Brain microvascular endothelial cell (primary cell): ENCODE data around the gene ABCA7.

Experiments
- DNase-seq: peaks from one replicate; pipeline ENCODE4 v3.0.0-alpha.2; 2020
- H3K27ac ChIP-seq: fragments of 250-450 bp; sonication (Bioruptor Pico); 2 replicates; pipeline ENCODE4 v1.5.1; 2020; ENCODE audit warnings: mild to moderate bottlenecking, moderate library complexity
- H3K27me3 ChIP-seq: fragments of 250-450 bp; sonication (Bioruptor Pico); replicated peaks from 2 replicates; pipeline ENCODE4 v1.5.1; 2020; ENCODE audit warnings: mild to moderate bottlenecking
- H3K36me3 ChIP-seq: fragments of 250-450 bp; sonication (Bioruptor Pico); replicated peaks from 2 replicates; pipeline ENCODE4 v1.5.1; 2020; ENCODE audit warnings: mild to moderate bottlenecking
- H3K4me3 ChIP-seq: 2 replicates; pipeline ENCODE4 v1.5.1; 2011; ENCODE audit warnings: low read depth, mild to moderate bottlenecking, control low read depth, low read length, moderate library complexity
- in situ Hi-C: cut with HindIII; loops from 2 replicates; pipeline ENCODE4 v1.10.0; 2017; ENCODE audit warnings: low sequenced_read_pairs, low pct_ligation_motif_present
- TF ChIP-seq, protein P1 (sequence below): IDR thresholded peaks from 2 replicates; pipeline ENCODE4 v1.5.1; 2011; ENCODE audit warnings: low read depth, mild to moderate bottlenecking, moderate library complexity, low read length, control low read depth, inconsistent platforms; ENCODE audit errors: missing control alignments

ABCA7 gene

DNA sequence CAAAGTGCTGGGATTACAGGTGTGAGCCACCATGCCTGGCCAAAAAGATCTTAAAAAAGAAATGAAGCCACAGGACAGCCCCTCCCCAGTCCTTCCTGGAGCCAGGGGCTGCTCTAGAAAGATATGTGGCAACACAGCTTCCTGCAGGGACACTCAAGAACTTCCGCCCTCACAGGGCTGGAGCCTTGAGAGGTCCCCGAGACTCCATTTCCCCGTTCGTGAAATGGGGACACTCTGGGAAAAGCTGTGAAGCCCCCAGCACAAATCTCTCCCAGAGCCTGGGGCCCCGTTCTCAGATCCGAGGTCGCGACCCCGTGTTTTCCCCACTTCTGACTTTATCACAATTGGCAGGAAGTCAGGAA lies 61.4 kb downstream of the ABCA7 start:
- DNase-seq, result no peak
- Histone ChIP-seq H3K4me3 (no peak overlapping the region), H3K36me3 (peaks cover 4% of the 10 kb centered on the region), H3K27me3 (no peaks in the 10 kb centered on the region), H3K27ac (peak overlapping the region; percentile 96)
- in situ Hi-C loops, result loop anchor here (25.0 kb wide), 1 partner anchor 136 kb away; the partner anchor contains the start of genes ATP5F1D, CBARP and MIDN
- TF ChIP-seq, protein P1, sequence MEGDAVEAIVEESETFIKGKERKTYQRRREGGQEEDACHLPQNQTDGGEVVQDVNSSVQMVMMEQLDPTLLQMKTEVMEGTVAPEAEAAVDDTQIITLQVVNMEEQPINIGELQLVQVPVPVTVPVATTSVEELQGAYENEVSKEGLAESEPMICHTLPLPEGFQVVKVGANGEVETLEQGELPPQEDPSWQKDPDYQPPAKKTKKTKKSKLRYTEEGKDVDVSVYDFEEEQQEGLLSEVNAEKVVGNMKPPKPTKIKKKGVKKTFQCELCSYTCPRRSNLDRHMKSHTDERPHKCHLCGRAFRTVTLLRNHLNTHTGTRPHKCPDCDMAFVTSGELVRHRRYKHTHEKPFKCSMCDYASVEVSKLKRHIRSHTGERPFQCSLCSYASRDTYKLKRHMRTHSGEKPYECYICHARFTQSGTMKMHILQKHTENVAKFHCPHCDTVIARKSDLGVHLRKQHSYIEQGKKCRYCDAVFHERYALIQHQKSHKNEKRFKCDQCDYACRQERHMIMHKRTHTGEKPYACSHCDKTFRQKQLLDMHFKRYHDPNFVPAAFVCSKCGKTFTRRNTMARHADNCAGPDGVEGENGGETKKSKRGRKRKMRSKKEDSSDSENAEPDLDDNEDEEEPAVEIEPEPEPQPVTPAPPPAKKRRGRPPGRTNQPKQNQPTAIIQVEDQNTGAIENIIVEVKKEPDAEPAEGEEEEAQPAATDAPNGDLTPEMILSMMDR, result no peak

DNA sequence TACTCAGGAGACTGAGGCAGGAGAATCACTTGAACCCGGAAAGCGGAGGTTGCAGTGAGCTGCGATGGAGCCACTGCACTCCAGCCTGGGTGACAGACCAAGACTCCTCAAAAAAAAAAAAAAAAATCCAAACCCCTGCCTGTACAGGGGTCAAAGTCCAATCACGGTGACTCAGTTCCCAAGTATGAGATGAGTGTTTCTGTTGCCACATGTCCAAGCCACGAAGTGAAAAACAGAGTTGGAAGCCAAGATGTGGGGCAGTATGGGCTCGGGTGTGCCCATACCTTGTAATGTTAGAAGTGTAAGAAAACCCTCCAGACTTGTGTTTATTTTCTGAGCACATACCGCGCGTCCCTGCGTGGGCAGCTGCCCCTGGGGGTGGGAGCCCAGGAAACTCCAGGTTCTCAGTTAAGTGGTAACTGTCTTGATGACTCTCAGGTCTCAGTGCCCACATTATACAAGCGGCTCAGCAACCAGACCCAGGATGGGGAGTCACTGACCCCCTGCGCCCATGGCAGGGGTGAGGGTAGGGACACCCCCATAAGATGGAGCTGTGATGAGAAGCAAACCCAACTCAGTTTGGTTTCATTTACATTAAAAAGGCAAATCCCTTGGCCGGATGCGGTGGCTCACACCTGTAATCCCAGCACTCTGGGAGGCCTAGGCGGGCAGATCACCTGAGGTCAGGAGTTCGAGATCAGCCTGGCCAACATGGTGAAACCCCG lies 62.7 kb downstream of the ABCA7 start:
- in situ Hi-C loops, result loop anchor here (25.0 kb wide), 1 partner anchor 135 kb away; the partner anchor contains the start of genes ATP5F1D, CBARP and MIDN
- DNase-seq, result peak; percentile 96
- no peaks in the 10 kb centered on the region for H3K27me3 ChIP-seq
- peak overlapping the region; percentile 96 for H3K27ac ChIP-seq
- peaks cover 15% of the 10 kb centered on the region for H3K36me3 ChIP-seq
- TF ChIP-seq, protein P1, result no peak
- peak overlapping the region; percentile 5 for H3K4me3 ChIP-seq

DNA sequence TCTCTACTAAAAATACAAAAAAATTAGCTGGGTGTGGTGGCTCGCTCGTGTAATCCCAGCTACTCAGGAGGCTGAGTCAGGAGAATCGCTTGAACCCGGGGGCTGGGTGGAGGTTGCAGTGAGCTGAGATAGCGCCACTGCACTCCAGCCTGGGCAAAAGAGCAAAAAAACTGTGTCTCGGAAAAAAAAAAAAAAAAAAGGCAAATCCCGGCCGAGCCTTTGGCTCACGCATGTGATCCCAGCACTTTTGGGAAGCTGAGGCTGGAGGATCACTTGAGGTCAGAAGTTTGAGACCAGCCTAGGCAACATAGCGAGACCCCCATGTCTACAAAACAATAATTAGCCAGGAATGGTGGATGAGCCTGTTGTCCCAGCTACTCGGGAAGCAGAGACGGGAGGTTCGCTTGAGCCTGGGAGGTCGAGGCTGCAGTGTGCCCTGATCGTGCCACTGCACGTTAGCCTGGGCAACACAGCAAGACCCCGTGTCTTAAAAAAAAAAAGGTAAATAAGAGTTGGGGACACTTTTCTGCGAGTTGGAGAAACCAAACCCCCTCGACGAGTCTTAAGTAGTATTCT lies 63.3 kb downstream of the ABCA7 start:
- no peaks in the 10 kb centered on the region for H3K27me3 ChIP-seq
- H3K36me3 ChIP-seq, result peaks cover 19% of the 10 kb centered on the region
- peak overlapping the region; percentile 12 for H3K4me3 ChIP-seq
- DNase-seq, result no peak
- in situ Hi-C loops, result loop anchor here (25.0 kb wide), 1 partner anchor 134 kb away; the partner anchor contains the start of genes ATP5F1D, CBARP and MIDN
- TF ChIP-seq, protein P1, result no peak
- peak overlapping the region; percentile 96 for H3K27ac ChIP-seq

DNA sequence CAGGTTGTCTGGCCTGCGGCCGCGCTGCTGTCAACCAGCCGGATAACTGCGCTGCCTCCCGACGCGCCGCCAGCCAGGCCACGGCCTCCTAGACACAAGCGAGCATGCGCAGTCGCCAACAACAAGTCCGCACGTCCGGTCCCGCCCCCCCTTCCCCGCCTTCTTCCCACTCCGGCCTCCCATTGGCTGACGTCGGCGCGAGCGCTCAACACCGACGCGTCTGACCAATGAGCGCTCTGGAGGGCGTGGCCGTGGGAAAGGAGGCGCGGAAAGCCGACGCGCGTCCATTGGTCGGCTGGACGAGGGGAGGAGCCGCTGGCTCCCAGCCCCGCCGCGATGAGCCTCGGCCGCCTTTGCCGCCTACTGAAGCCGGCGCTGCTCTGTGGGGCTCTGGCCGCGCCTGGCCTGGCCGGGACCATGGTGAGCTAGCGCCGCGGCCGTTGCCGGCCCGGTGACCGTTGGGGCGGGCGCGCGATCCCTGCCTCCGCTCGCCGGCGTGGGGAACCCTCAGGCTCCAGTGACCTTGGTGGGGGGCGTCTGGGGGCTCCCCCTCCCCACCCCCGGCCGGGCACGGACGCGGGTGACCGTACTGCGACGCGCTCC lies 63.9 kb downstream of the ABCA7 start, which contains the start of gene GPX4:
Gene GPX4, plus strand, starts transcription at position 287 of the 603 bp plus-strand sequence. Its CDS starts 50 bp downstream, at position 337.
- peaks cover 23% of the 10 kb centered on the region for H3K36me3 ChIP-seq
- H3K27ac ChIP-seq, result peak within 1 kb of the TSS; percentile 96
- DNase-seq, result peak; percentile 97
- no peaks in the 10 kb centered on the region for H3K27me3 ChIP-seq
- in situ Hi-C loops, result loop anchor here (25.0 kb wide), 1 partner anchor 133 kb away; the partner anchor contains the start of genes ATP5F1D, CBARP and MIDN
- H3K4me3 ChIP-seq, result peak within 1 kb of the TSS; percentile 69
- TF ChIP-seq, protein P1, result no peak

DNA sequence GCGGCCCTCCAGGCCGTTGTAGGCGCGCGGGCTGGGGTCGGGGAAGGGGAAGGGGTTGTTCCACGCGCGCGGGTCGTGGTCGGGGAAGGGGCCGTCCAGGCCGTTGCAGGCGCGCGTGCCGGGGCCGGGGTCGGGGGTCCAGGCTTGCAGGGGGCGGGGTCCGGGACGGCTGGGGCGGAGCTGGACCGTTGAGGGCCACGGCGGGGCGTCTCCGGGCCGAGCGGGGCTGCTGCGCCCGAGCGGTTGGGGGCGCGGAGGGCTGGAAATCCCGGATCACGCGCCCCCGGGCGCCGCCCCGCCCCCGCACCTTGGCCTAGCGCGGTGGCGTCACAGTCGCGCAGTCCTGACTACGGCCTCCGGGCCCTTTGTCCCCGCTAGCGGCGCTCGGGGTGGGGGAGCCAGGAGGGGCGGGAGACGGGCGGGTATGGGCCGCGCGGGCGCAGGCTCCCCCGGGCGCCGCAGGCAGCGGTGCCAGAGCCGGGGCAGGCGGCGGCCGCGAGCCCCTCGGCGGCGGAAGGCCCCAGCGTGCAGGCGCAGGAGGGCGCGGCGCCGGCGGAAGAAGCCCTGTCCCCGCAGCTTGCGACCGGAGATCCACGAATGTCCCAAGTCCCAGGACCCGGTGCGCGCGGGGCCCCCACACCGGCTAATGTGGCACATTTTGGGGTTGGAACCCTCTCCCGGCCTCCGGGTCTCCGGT lies 64.6 kb downstream of the ABCA7 start:
- H3K27ac ChIP-seq, result peak overlapping the region; percentile 93
- DNase-seq, result no peak
- H3K36me3 ChIP-seq, result peaks cover 28% of the 10 kb centered on the region
- TF ChIP-seq, protein P1, result no peak
- no peaks in the 10 kb centered on the region for H3K27me3 ChIP-seq
- in situ Hi-C loops, result loop anchor here (25.0 kb wide), 1 partner anchor 133 kb away; the partner anchor contains the start of genes ATP5F1D, CBARP and MIDN
- peak overlapping the region; percentile 69 for H3K4me3 ChIP-seq
